K562 (cell line): ENCODE data around the gene TBC1D20. TPM values are rescaled to one million over a fixed set of nuclear protein-coding genes. Genes with fewer than 3 reads are reported as not detected.

ENCODE experiments used
- BACH1 ChIP-seq: fragments of 200-800 bp; sonication (Bioruptor generic); IDR thresholded peaks from 2 replicates; pipeline ENCODE4 v1.6.1; 2016; ENCODE audit warnings: missing genetic modification characterization, missing compliant biosample characterization
- L3MBTL2 ChIP-seq: fragments of 450-650 bp; IDR thresholded peaks from 2 replicates; pipeline ENCODE4 v1.6.1; 2016; ENCODE audit warnings: mild to moderate bottlenecking, moderate library complexity
- MAFK ChIP-seq: IDR thresholded peaks from 2 replicates; pipeline ENCODE4 v1.6.1; 2011; ENCODE audit warnings: low read length, improper control_type of control experiment
- MAX ChIP-seq: sonication (generic); formaldehyde crosslinking; IDR thresholded peaks from 2 replicates; pipeline ENCODE4 v1.9.0; 2022; ENCODE audit warnings: mild to moderate bottlenecking, missing genetic modification reagents
- NFE2L1 ChIP-seq: fragments of 450-650 bp; IDR thresholded peaks from 2 replicates; pipeline ENCODE4 v1.6.1; 2016; ENCODE audit warnings: missing genetic modification characterization, low read depth, mild to moderate bottlenecking, missing compliant biosample characterization, moderate library complexity, borderline replicate concordance
- YY1 ChIP-seq, 3 experiments: IDR thresholded peaks; 2 replicates each; pipeline ENCODE4 v1.6.1; 2011; ENCODE audit warnings: low read length in 2 of 3, mild to moderate bottlenecking in 2 of 3, moderate library complexity in 2 of 3, borderline replicate concordance in 1 of 3, control low read depth in 1 of 3, low read depth in 1 of 3; ENCODE audit not compliant: insufficient read depth in 3 of 3, insufficient replicate concordance in 2 of 3, control insufficient read depth in 1 of 3, insufficient read length in 1 of 3; ENCODE audit errors: extremely low read depth in 1 of 3
- ZNF644 ChIP-seq: fragments of 200-800 bp; sonication (Bioruptor generic); IDR thresholded peaks from 2 replicates; pipeline ENCODE4 v1.6.1; 2016; ENCODE audit warnings: low read depth, missing genetic modification characterization, missing compliant biosample characterization
- polyA plus RNA-seq, 8 experiments: library from polyadenylated mRNA; depleted of rRNA in 4 of 8; stranded (reverse) in 5 of 8; unstranded in 3 of 8; fragments of >200 nt; fragmentation: Nextera tagmentation in 2 of 8; fragmentation: Illumina TruSeq in 1 of 8; extraction: Ambion mirVana in 2 of 8; extraction: Trizol in 1 of 8; gene quantifications; 2 replicates each; pipeline versions ENCODE4 v1.2.1 to v1.2.3, GENCODE V29; 2011 to 2014; ENCODE audit warnings: inconsistent platforms in 1 of 8, missing spikeins in 1 of 8
- total RNA-seq, 7 experiments: library from RNA; depleted of rRNA in 6 of 7; stranded (reverse); fragments of >200 nt in 6 of 7; fragmentation: Illumina TruSeq in 2 of 7; extraction: Trizol in 2 of 7; gene quantifications; 2 replicates each; pipeline versions ENCODE4 v1.2.1 to v1.2.3, GENCODE V29; 2011 to 2021; ENCODE audit warnings: low replicate concordance in 1 of 7
- TF ChIP-seq, protein P1 (sequence below): fragments of 450-650 bp; IDR thresholded peaks from 2 replicates; pipeline ENCODE4 v1.6.1; 2016; ENCODE audit warnings: mild to moderate bottlenecking, moderate library complexity
- TF ChIP-seq, protein P2 (sequence below): fragments of 200-800 bp; sonication (Bioruptor generic); IDR thresholded peaks from 2 replicates; pipeline ENCODE4 v1.6.1; 2016; ENCODE audit warnings: missing genetic modification characterization, missing compliant biosample characterization

The TBC1D20 gene
- total and polyA plus RNA-seq, 9 of the 15 experiments (the other 6 are each of a cell fraction or from before 2014, with no cell fraction given) = 7.0 to 25.3 (median 15.1) TPM

DNA sequence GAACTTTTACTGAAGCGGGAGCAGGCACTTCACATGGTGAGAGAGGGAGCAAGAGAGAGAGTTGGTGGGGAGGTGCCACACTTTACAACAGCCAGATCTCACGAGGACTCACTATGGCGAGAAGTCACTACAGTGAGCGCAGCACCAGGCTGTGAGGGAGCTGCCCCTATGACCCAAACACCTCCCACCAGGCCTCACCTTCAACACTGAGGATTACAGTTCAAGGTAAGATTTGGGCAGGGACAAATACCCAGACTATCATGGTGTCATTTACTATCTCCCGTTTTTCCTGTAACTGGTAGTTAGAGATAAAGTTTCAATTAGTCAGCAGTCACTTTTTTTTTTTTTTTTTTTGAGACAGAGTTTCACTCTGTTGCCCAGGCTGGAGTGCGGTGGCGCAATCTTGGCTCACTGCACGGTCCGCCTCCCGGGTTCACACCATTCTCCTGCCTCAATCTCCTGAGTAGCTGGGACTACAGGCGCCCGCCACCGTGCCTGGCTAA is 46.5 kb downstream of the TBC1D20 start (continued):
- TF ChIP-seq, protein P1, sequence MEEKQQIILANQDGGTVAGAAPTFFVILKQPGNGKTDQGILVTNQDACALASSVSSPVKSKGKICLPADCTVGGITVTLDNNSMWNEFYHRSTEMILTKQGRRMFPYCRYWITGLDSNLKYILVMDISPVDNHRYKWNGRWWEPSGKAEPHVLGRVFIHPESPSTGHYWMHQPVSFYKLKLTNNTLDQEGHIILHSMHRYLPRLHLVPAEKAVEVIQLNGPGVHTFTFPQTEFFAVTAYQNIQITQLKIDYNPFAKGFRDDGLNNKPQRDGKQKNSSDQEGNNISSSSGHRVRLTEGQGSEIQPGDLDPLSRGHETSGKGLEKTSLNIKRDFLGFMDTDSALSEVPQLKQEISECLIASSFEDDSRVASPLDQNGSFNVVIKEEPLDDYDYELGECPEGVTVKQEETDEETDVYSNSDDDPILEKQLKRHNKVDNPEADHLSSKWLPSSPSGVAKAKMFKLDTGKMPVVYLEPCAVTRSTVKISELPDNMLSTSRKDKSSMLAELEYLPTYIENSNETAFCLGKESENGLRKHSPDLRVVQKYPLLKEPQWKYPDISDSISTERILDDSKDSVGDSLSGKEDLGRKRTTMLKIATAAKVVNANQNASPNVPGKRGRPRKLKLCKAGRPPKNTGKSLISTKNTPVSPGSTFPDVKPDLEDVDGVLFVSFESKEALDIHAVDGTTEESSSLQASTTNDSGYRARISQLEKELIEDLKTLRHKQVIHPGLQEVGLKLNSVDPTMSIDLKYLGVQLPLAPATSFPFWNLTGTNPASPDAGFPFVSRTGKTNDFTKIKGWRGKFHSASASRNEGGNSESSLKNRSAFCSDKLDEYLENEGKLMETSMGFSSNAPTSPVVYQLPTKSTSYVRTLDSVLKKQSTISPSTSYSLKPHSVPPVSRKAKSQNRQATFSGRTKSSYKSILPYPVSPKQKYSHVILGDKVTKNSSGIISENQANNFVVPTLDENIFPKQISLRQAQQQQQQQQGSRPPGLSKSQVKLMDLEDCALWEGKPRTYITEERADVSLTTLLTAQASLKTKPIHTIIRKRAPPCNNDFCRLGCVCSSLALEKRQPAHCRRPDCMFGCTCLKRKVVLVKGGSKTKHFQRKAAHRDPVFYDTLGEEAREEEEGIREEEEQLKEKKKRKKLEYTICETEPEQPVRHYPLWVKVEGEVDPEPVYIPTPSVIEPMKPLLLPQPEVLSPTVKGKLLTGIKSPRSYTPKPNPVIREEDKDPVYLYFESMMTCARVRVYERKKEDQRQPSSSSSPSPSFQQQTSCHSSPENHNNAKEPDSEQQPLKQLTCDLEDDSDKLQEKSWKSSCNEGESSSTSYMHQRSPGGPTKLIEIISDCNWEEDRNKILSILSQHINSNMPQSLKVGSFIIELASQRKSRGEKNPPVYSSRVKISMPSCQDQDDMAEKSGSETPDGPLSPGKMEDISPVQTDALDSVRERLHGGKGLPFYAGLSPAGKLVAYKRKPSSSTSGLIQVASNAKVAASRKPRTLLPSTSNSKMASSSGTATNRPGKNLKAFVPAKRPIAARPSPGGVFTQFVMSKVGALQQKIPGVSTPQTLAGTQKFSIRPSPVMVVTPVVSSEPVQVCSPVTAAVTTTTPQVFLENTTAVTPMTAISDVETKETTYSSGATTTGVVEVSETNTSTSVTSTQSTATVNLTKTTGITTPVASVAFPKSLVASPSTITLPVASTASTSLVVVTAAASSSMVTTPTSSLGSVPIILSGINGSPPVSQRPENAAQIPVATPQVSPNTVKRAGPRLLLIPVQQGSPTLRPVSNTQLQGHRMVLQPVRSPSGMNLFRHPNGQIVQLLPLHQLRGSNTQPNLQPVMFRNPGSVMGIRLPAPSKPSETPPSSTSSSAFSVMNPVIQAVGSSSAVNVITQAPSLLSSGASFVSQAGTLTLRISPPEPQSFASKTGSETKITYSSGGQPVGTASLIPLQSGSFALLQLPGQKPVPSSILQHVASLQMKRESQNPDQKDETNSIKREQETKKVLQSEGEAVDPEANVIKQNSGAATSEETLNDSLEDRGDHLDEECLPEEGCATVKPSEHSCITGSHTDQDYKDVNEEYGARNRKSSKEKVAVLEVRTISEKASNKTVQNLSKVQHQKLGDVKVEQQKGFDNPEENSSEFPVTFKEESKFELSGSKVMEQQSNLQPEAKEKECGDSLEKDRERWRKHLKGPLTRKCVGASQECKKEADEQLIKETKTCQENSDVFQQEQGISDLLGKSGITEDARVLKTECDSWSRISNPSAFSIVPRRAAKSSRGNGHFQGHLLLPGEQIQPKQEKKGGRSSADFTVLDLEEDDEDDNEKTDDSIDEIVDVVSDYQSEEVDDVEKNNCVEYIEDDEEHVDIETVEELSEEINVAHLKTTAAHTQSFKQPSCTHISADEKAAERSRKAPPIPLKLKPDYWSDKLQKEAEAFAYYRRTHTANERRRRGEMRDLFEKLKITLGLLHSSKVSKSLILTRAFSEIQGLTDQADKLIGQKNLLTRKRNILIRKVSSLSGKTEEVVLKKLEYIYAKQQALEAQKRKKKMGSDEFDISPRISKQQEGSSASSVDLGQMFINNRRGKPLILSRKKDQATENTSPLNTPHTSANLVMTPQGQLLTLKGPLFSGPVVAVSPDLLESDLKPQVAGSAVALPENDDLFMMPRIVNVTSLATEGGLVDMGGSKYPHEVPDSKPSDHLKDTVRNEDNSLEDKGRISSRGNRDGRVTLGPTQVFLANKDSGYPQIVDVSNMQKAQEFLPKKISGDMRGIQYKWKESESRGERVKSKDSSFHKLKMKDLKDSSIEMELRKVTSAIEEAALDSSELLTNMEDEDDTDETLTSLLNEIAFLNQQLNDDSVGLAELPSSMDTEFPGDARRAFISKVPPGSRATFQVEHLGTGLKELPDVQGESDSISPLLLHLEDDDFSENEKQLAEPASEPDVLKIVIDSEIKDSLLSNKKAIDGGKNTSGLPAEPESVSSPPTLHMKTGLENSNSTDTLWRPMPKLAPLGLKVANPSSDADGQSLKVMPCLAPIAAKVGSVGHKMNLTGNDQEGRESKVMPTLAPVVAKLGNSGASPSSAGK = peak; percentile 70
- TF ChIP-seq BACH1 (0 out of 2 replicates have a peak, but pooled peaks have one; percentile 29), ZNF644 (tag) (no peak), MAX (CRISPR knock-in tag) (peak; percentile 20; the same call in 1 of the 2 replicates), NFE2L1 (tag) (no peak), MAFK (peak; percentile 34; the same call in 1 of the 2 replicates), L3MBTL2 (peak; percentile 53; the same call in 1 of the 2 replicates), YY1 (IDR thresholded peaks at IDR 0.05; ENCODE audit: borderline replicate concordance in 1 of 3, control insufficient read depth in 1 of 3, extremely low read depth in 1 of 3, insufficient read depth in 3 of 3, insufficient read length in 1 of 3, insufficient replicate concordance in 2 of 3, low read depth in 1 of 3, low read length in 2 of 3) (no peak)
- TF ChIP-seq, protein P2, sequence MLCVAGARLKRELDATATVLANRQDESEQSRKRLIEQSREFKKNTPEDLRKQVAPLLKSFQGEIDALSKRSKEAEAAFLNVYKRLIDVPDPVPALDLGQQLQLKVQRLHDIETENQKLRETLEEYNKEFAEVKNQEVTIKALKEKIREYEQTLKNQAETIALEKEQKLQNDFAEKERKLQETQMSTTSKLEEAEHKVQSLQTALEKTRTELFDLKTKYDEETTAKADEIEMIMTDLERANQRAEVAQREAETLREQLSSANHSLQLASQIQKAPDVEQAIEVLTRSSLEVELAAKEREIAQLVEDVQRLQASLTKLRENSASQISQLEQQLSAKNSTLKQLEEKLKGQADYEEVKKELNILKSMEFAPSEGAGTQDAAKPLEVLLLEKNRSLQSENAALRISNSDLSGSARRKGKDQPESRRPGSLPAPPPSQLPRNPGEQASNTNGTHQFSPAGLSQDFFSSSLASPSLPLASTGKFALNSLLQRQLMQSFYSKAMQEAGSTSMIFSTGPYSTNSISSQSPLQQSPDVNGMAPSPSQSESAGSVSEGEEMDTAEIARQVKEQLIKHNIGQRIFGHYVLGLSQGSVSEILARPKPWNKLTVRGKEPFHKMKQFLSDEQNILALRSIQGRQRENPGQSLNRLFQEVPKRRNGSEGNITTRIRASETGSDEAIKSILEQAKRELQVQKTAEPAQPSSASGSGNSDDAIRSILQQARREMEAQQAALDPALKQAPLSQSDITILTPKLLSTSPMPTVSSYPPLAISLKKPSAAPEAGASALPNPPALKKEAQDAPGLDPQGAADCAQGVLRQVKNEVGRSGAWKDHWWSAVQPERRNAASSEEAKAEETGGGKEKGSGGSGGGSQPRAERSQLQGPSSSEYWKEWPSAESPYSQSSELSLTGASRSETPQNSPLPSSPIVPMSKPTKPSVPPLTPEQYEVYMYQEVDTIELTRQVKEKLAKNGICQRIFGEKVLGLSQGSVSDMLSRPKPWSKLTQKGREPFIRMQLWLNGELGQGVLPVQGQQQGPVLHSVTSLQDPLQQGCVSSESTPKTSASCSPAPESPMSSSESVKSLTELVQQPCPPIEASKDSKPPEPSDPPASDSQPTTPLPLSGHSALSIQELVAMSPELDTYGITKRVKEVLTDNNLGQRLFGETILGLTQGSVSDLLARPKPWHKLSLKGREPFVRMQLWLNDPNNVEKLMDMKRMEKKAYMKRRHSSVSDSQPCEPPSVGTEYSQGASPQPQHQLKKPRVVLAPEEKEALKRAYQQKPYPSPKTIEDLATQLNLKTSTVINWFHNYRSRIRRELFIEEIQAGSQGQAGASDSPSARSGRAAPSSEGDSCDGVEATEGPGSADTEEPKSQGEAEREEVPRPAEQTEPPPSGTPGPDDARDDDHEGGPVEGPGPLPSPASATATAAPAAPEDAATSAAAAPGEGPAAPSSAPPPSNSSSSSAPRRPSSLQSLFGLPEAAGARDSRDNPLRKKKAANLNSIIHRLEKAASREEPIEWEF (CRISPR knock-in tag) = no peak
